PC-3 (cell line): ENCODE measurements around the gene TNK1. TPM values are rescaled to one million over a fixed set of nuclear protein-coding genes. Genes with fewer than 3 reads are reported as not detected.

Experiments
- ATAC-seq: fragments of 200-7000 bp; cut with Tn5 transposase; 2 replicates; pipeline ENCODE4 v1.9.1; 2020; ENCODE audit warnings: mild to moderate bottlenecking, moderate library complexity
- BruUV-seq: library from RNA; stranded (reverse); fragments of 400-500 nt; replicated peaks from 2 replicates; lab custom pipeline; 2021; lab: Mats Ljungman, UMichigan
- CTCF ChIA-PET: fragments of 300-600 bp; sonication (Branson Sonifier 250); formaldehyde crosslinking; loops from one replicate; lab custom pipeline; 2022; ENCODE audit warnings: antibody characterized with exemption; lab: Charles Lee
- POLR2A ChIA-PET: fragments of 300-600 bp; sonication (Branson Sonifier 250); formaldehyde crosslinking; loops from one replicate; lab custom pipeline; 2022; ENCODE audit warnings: antibody characterized with exemption; ENCODE audit not compliant: unreplicated experiment; lab: Charles Lee
- DNase-seq: peaks from one replicate; pipeline ENCODE4 v3.0.0-alpha.2; 2015
- H2AFZ ChIP-seq: fragments of 300-600 bp; sonication (generic); 2 replicates; pipeline ENCODE4 v1.6.0; 2016; ENCODE audit warnings: antibody characterized with exemption, low read length
- H3F3A ChIP-seq: fragments of 300-600 bp; sonication (generic); one replicate; pipeline ENCODE4 v1.6.0; 2017; ENCODE audit warnings: antibody characterized with exemption, low read length, control low read depth, mild to moderate bottlenecking; ENCODE audit not compliant: unreplicated experiment
- H3K27ac ChIP-seq: fragments of 300-600 bp; sonication (generic); 2 replicates; pipeline ENCODE4 v1.5.1; 2016; ENCODE audit warnings: mild to moderate bottlenecking, low read length
- H3K27me3 ChIP-seq: fragments of 300-600 bp; sonication (generic); 2 replicates; pipeline ENCODE4 v1.6.1; 2016; ENCODE audit warnings: low read length, mixed read lengths
- H3K36me3 ChIP-seq: fragments of 300-600 bp; sonication (generic); 2 replicates; pipeline ENCODE4 v1.6.1; 2016; ENCODE audit warnings: low read depth, mixed run types, low read length, mixed read lengths
- H3K4me1 ChIP-seq: fragments of 300-600 bp; sonication (generic); 2 replicates; pipeline ENCODE4 v1.5.1; 2016; ENCODE audit warnings: low read length; ENCODE audit not compliant: insufficient read depth
- H3K4me2 ChIP-seq: fragments of 300-600 bp; sonication (generic); 2 replicates; pipeline ENCODE4 v1.6.0; 2016; ENCODE audit warnings: low read length
- H3K4me3 ChIP-seq: fragments of 300-600 bp; sonication (generic); 2 replicates; pipeline ENCODE4 v1.5.1; 2016; ENCODE audit warnings: mild to moderate bottlenecking, low read length, mixed read lengths
- H3K79me2 ChIP-seq: fragments of 300-600 bp; sonication (generic); 2 replicates; pipeline ENCODE4 v1.6.1; 2017; ENCODE audit warnings: low read length, mixed read lengths
- H3K9ac ChIP-seq: fragments of 300-600 bp; sonication (generic); 2 replicates; pipeline ENCODE4 v1.6.0; 2016; ENCODE audit warnings: mild to moderate bottlenecking, low read length
- H3K9me2 ChIP-seq: fragments of 300-600 bp; sonication (generic); replicated peaks from 2 replicates; pipeline ENCODE4 v1.6.1; 2016; ENCODE audit warnings: mixed run types, low read length, mixed read lengths
- H3K9me3 ChIP-seq: fragments of 300-600 bp; sonication (generic); 2 replicates; pipeline ENCODE4 v1.6.1; 2016; ENCODE audit warnings: low read length, mixed read lengths
- H4K20me1 ChIP-seq: fragments of 300-600 bp; sonication (generic); 2 replicates; pipeline ENCODE4 v1.6.1; 2016; ENCODE audit warnings: low read length, mixed read lengths
- CTCF ChIP-seq: fragments of 300-600 bp; sonication (generic); conservative IDR thresholded peaks from 2 replicates; pipeline ENCODE4 v1.5.1; 2017; ENCODE audit warnings: antibody characterized with exemption, low read depth, mild to moderate bottlenecking, low read length
- EZH2 ChIP-seq: fragments of 300-600 bp; sonication (generic); IDR thresholded peaks from one replicate; pipeline ENCODE4 v1.6.1; 2017; ENCODE audit warnings: antibody characterized with exemption, mild to moderate bottlenecking, low read length; ENCODE audit not compliant: unreplicated experiment
- EZH2phosphoT487 ChIP-seq: fragments of 300-600 bp; sonication (generic); IDR thresholded peaks from 2 replicates; pipeline ENCODE4 v1.6.1; 2018; ENCODE audit warnings: mild to moderate bottlenecking, antibody characterized with exemption, low read length, borderline replicate concordance
- intact Hi-C: fragments of 100-400 bp; cut with micrococcal nuclease; formaldehyde crosslinking; loops from 2 replicates; pipeline ENCODE4 v1.9.0; 2023
- total RNA-seq: library from RNA; depleted of rRNA; stranded (reverse); fragments of >200 nt; gene quantifications from 2 replicates; pipeline ENCODE4 v1.2.3, GENCODE V29; 2014

The TNK1 gene
- total RNA-seq, 1 experiment from 2014 or later, result 10.8 TPM

GRCh38 chr17:7415784-7416183 is 34.9 kb downstream of the TNK1 start:
- Histone ChIP-seq H3K4me3 (no peak overlapping the region), H3K4me1 (no peaks in the 10 kb centered on the region), H3K4me2 (no peak overlapping the region), H3K9ac (no peak overlapping the region), H3K27ac (no peak overlapping the region), H3K27me3 (no peaks in the 10 kb centered on the region), H4K20me1 (no peaks in the 10 kb centered on the region), H3K9me2 (no peaks in the 10 kb centered on the region), H3K9me3 (no peaks in the 10 kb centered on the region), H3F3A (no peaks in the 10 kb centered on the region), H3K36me3 (no peaks in the 10 kb centered on the region), H2AFZ (no peak overlapping the region), H3K79me2 (no peaks in the 10 kb centered on the region)
- no peak for TF ChIP-seq CTCF
- POLR2A ChIA-PET, result no interaction called here
- no TSS peak for BruUV-seq
- DNase-seq (no peak), ATAC-seq (no peak)
- CTCF ChIA-PET, result no interaction called here
- intact Hi-C loops, result no loop called here

- TF ChIP-seq CTCF (no peak), EZH2 (no peak), EZH2phosphoT487 (no peak)
- CTCF ChIA-PET, result no interaction called here
Observed at GRCh38 chr17:7416323-7416722, 35.4 kb downstream of the TNK1 start.

GRCh38 chr17:7417056-7417655 is 36.3 kb downstream of the TNK1 start:
- POLR2A ChIA-PET, result no interaction called here
- no peaks in the 10 kb centered on the region for H3K79me2 ChIP-seq
- BruUV-seq, result no TSS peak
- no peak for DNase-seq
- H3K9ac ChIP-seq, result no peak overlapping the region
- intact Hi-C loops, result no loop called here
- TF ChIP-seq EZH2, result no peak
- TF ChIP-seq EZH2phosphoT487, result no peak
- no peak for TF ChIP-seq CTCF
- no peak for ATAC-seq
- H3K27me3 ChIP-seq, result no peaks in the 10 kb centered on the region
- no peaks in the 10 kb centered on the region for H3F3A ChIP-seq
- no peaks in the 10 kb centered on the region for H3K4me1 ChIP-seq
- no peak overlapping the region for H3K27ac ChIP-seq
- no peaks in the 10 kb centered on the region for H3K36me3 ChIP-seq
- H3K4me3 ChIP-seq, result no peak overlapping the region
- no peaks in the 10 kb centered on the region for H3K9me3 ChIP-seq
- CTCF ChIA-PET, result no interaction called here
- no peaks in the 10 kb centered on the region for H4K20me1 ChIP-seq
- H3K9me2 ChIP-seq, result no peaks in the 10 kb centered on the region
- H3K4me2 ChIP-seq, result no peak overlapping the region
- no peak overlapping the region for H2AFZ ChIP-seq

More at GRCh38 chr17:7416323-7416722, 35.4 kb downstream of the TNK1 start:
- ATAC-seq, result no peak
- H3K9me2 ChIP-seq, result no peaks in the 10 kb centered on the region
- intact Hi-C loops, result no loop called here
- H3K4me3 ChIP-seq, result no peak overlapping the region
- H3K4me1 ChIP-seq, result no peaks in the 10 kb centered on the region
- no peaks in the 10 kb centered on the region for H4K20me1 ChIP-seq
- H3K27me3 ChIP-seq, result no peaks in the 10 kb centered on the region
- no peak overlapping the region for H3K9ac ChIP-seq
- no peaks in the 10 kb centered on the region for H3F3A ChIP-seq
- POLR2A ChIA-PET, result no interaction called here
- H3K36me3 ChIP-seq, result no peaks in the 10 kb centered on the region
- H2AFZ ChIP-seq, result no peak overlapping the region
- no peak overlapping the region for H3K4me2 ChIP-seq
- H3K9me3 ChIP-seq, result no peaks in the 10 kb centered on the region
- H3K27ac ChIP-seq, result no peak overlapping the region
- H3K79me2 ChIP-seq, result no peaks in the 10 kb centered on the region
- DNase-seq, result no peak
- no TSS peak for BruUV-seq
